HepG2 (cell line): ENCODE data around the gene DPM2. TPM values are rescaled to one million over a fixed set of nuclear protein-coding genes. Genes with fewer than 3 reads are reported as not detected.

Experiments
- ATAC-seq: fragments of 200-7000 bp; cut with Tn5 transposase; 3 replicates; pipeline ENCODE4 v1.9.1; 2020; ENCODE audit warnings: mild to moderate bottlenecking, moderate library complexity
- BruUV-seq: library from RNA; stranded (reverse); fragments of 400-500 nt; replicated peaks from 2 replicates; lab custom pipeline; 2021; lab: Mats Ljungman, UMichigan
- CTCF ChIA-PET: fragments of 300-600 bp; formaldehyde crosslinking; extraction: SDS; loops from one replicate; lab custom pipeline; 2021; ENCODE audit warnings: low total read pairs, inconsistent platforms, low intra/inter-chr PET ratio; lab: Yijun Ruan, JAX
- POLR2A ChIA-PET: fragments of 350-600 bp; sonication (Branson Sonifier 250); formaldehyde crosslinking; loops from one replicate; lab custom pipeline; 2020; ENCODE audit warnings: antibody characterized with exemption, inconsistent platforms; lab: Yijun Ruan, JAX
- DNase-seq: peaks from one replicate; pipeline ENCODE4 v3.0.0-alpha.2; 2015; ENCODE audit warnings: low spot score
- FAIRE-seq: peaks from 3 replicates; lab custom pipeline; 2011; peaks lifted over from hg19 to GRCh38; lab: Jason Lieb, UNC
- H2AFZ ChIP-seq: one replicate; pipeline ENCODE4 v1.6.1; 2011; ENCODE audit warnings: low read length, inconsistent platforms
- H3K27ac ChIP-seq: fragments of 300-600 bp; 3 replicates; pipeline ENCODE4 v1.8.0; 2011; ENCODE audit warnings: mixed run types, mild to moderate bottlenecking, mixed read lengths, low read length, inconsistent platforms; ENCODE audit not compliant: insufficient read depth; ENCODE audit errors: extremely low read length
- H3K27me3 ChIP-seq, 2 experiments: fragments of 200-600 bp in 1 of 2; 2 replicates in 1 of 2; 3 replicates in 1 of 2; pipeline versions ENCODE4 v1.6.0 to v1.8.0; 2011; ENCODE audit warnings: low read length in 2 of 2, mild to moderate bottlenecking in 2 of 2, moderate library complexity in 2 of 2, inconsistent platforms in 1 of 2; ENCODE audit not compliant: insufficient read depth in 2 of 2, control insufficient read depth in 1 of 2
- H3K36me3 ChIP-seq, 2 experiments: fragments of 200-600 bp in 1 of 2; replicated peaks in 1 of 2; 2 replicates in 1 of 2; 3 replicates in 1 of 2; pipeline versions ENCODE4 v1.5.1 to v1.8.0; 2011; ENCODE audit warnings: low read length in 2 of 2, inconsistent platforms in 1 of 2; ENCODE audit not compliant: insufficient read depth in 2 of 2, control insufficient read depth in 1 of 2
- H3K4me1 ChIP-seq: 2 replicates; pipeline ENCODE4 v1.5.1; 2012; ENCODE audit warnings: low read length, inconsistent platforms; ENCODE audit not compliant: insufficient read depth
- H3K4me2 ChIP-seq: 2 replicates; pipeline ENCODE4 v1.6.0; 2011; ENCODE audit warnings: low read depth, low read length, inconsistent platforms
- H3K4me3 ChIP-seq, 3 experiments: fragments of 200-600 bp in 1 of 3; sonication (generic), shearing (Covaris generic) in 1 of 3; replicated peaks in 1 of 3; 2 replicates each; pipeline ENCODE4 v1.5.1; 2011 to 2016; ENCODE audit warnings: low read length in 3 of 3, inconsistent platforms in 2 of 3, low read depth in 2 of 3, mild to moderate bottlenecking in 2 of 3, control low read depth in 1 of 3, mixed read lengths in 1 of 3; ENCODE audit not compliant: insufficient read depth in 1 of 3
- H3K79me2 ChIP-seq: one replicate; pipeline ENCODE4 v1.6.1; 2011; ENCODE audit warnings: low read length, inconsistent platforms; ENCODE audit not compliant: insufficient read depth
- H3K9ac ChIP-seq: 2 replicates; pipeline ENCODE4 v1.6.0; 2011; ENCODE audit warnings: mild to moderate bottlenecking, low read depth, low read length, inconsistent platforms; ENCODE audit not compliant: insufficient read depth
- H3K9me3 ChIP-seq: 2 replicates; pipeline ENCODE4 v1.5.1; 2012; ENCODE audit warnings: mild to moderate bottlenecking, low read length
- H4K20me1 ChIP-seq: 2 replicates; pipeline ENCODE4 v1.6.0; 2011; ENCODE audit warnings: inconsistent platforms, mild to moderate bottlenecking, low read length, moderate library complexity; ENCODE audit not compliant: insufficient read depth
- ELF1 ChIP-seq: sonication (generic); formaldehyde crosslinking; IDR thresholded peaks from 2 replicates; pipeline ENCODE4 v1.4.0; 2020; ENCODE audit warnings: missing genetic modification reagents
- KDM5B ChIP-seq: sonication (generic); formaldehyde crosslinking; IDR thresholded peaks from 2 replicates; pipeline ENCODE4 v1.4.0; 2020; ENCODE audit warnings: missing genetic modification reagents, mild to moderate bottlenecking, borderline replicate concordance
- MAF1 ChIP-seq: sonication (generic); formaldehyde crosslinking; IDR thresholded peaks from 2 replicates; pipeline ENCODE4 v1.5.0; 2020; ENCODE audit warnings: missing genetic modification reagents, borderline replicate concordance
- MAX ChIP-seq: IDR thresholded peaks from 2 replicates; pipeline ENCODE4 v1.6.1; 2012; ENCODE audit warnings: inconsistent platforms
- MBD4 ChIP-seq: IDR thresholded peaks from 2 replicates; pipeline ENCODE4 v1.6.1; 2012; ENCODE audit warnings: low read length, inconsistent platforms, borderline replicate concordance
- RARA ChIP-seq: IDR thresholded peaks from 2 replicates; pipeline ENCODE4 v1.6.1; 2016; ENCODE audit warnings: missing genetic modification reagents, missing compliant biosample characterization
- ZBTB38 ChIP-seq: sonication (generic); formaldehyde crosslinking; IDR thresholded peaks from 2 replicates; pipeline ENCODE4 v1.5.1; 2020; ENCODE audit warnings: mild to moderate bottlenecking, missing genetic modification reagents
- ZNF263 ChIP-seq: sonication (generic); formaldehyde crosslinking; IDR thresholded peaks from 2 replicates; pipeline ENCODE4 v1.4.0; 2020; ENCODE audit warnings: missing genetic modification reagents
- ZNF317 ChIP-seq: sonication (generic); formaldehyde crosslinking; IDR thresholded peaks from 2 replicates; pipeline ENCODE4 v1.5.0; 2020; ENCODE audit warnings: mild to moderate bottlenecking, missing genetic modification reagents
- ZNF768 ChIP-seq: sonication (generic); formaldehyde crosslinking; IDR thresholded peaks from 2 replicates; pipeline ENCODE4 v1.4.0; 2020; ENCODE audit warnings: missing genetic modification reagents
- ZNF891 ChIP-seq: sonication (generic); formaldehyde crosslinking; IDR thresholded peaks from 2 replicates; pipeline ENCODE4 v1.5.0; 2020; ENCODE audit warnings: mild to moderate bottlenecking, missing genetic modification reagents
- WGBS: methylation state at CpG from one replicate; pipeline ENCODE4 v1.1.6; 2017; ENCODE audit warnings: low lambda C conversion rate; 5-methylcytosine and 5-hydroxymethylcytosine counted together
- in situ Hi-C: cut with HindIII; loops from 2 replicates; pipeline ENCODE4 v1.10.0; 2017; ENCODE audit warnings: low pct_unique_long_range_greater_than_20kb; ENCODE audit not compliant: extremely low pct_ligation_motif_present
- intact Hi-C: fragments of 100-400 bp; cut with micrococcal nuclease; formaldehyde crosslinking; loops from one replicate; pipeline ENCODE4 v1.10.0; 2022; ENCODE audit not compliant: unreplicated experiment
- polyA plus RNA-seq, 8 experiments: library from polyadenylated mRNA; depleted of rRNA in 3 of 8; stranded (reverse) in 7 of 8; unstranded in 1 of 8; fragments of >200 nt; fragmentation: Illumina TruSeq in 4 of 8; extraction: Trizol in 4 of 8; gene quantifications; 2 replicates each; pipeline versions ENCODE4 v1.2.1 to v1.2.3, GENCODE V29; 2011 to 2016; ENCODE audit warnings: low read depth in 4 of 8, missing spikeins in 1 of 8, mixed read lengths in 1 of 8; ENCODE audit not compliant: insufficient read depth in 1 of 8
- total RNA-seq, 5 experiments: library from RNA; depleted of rRNA; stranded (reverse); fragments of >200 nt; fragmentation: Illumina TruSeq; extraction: Trizol; gene quantifications; 2 replicates each; pipeline ENCODE4 v1.2.3, GENCODE V29; 2016; ENCODE audit warnings: low read depth in 1 of 5
- TF ChIP-seq, protein P1 (sequence below): sonication (generic); formaldehyde crosslinking; IDR thresholded peaks from 2 replicates; pipeline ENCODE4 v1.8.0; 2022; ENCODE audit warnings: mild to moderate bottlenecking, missing genetic modification reagents; ENCODE audit not compliant: insufficient replicate concordance
- TF ChIP-seq, protein P2 (sequence below): sonication (generic); formaldehyde crosslinking; IDR thresholded peaks from 2 replicates; pipeline ENCODE4 v1.4.0; 2020; ENCODE audit warnings: missing genetic modification reagents

Gene DPM2
- total and polyA plus RNA-seq, 2 of the 13 experiments (the other 11 are each of a cell fraction or from before 2014, with no cell fraction given): 24.8 to 35.3 TPM

DNA sequence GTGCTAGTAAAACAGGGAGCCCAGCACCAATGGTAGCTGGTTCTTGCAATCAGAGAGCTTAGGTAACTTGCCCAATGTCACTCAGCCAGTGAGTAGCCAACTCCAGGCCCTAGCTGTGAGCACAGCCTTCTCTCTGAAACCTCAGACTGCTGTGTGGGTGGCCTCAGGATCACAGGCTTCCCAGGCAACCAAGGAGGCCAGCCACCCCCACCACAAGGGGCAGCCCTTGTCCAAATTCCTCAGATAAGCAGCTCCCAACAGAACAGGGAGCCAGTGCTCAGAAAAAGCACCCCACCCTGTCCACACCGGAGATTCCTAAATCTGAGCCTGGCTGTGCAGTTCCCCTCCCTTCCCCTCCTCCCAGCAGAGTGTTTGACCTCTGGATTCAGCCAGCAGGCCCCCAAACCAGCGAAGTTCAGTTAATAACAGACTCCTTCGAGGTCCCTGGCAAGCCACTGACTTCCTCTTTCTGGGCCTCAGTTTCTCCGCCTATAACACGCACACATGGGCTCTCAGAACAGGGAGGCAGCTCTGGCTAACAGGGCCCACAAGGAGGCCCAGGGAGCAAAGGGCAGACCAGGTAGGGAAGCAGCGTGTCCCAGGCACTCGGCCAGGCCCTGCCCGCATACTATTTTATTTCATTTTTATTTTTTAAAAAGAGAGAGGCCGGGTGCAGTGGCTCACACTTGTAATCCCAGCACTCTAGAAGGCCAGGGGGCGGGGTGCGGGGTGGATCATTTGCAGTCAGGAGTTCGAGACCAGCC, 40.4 kb upstream of the DPM2 start (continued):
- TF ChIP-seq MAX: 0 out of 2 replicates have a peak, but pooled peaks have one; percentile 28
- TF ChIP-seq ZNF768 (CRISPR knock-in tag): peak; percentile 93
- 0 out of 2 replicates have a peak, but pooled peaks have one; percentile 22 for TF ChIP-seq KDM5B
- no peak for TF ChIP-seq MBD4
- peak; percentile 39; the same call in 1 of the 2 replicates for TF ChIP-seq ELF1 (CRISPR knock-in tag)
- TF ChIP-seq ZNF263 (CRISPR knock-in tag): 0 out of 2 replicates have a peak, but pooled peaks have one; percentile 7

DNA sequence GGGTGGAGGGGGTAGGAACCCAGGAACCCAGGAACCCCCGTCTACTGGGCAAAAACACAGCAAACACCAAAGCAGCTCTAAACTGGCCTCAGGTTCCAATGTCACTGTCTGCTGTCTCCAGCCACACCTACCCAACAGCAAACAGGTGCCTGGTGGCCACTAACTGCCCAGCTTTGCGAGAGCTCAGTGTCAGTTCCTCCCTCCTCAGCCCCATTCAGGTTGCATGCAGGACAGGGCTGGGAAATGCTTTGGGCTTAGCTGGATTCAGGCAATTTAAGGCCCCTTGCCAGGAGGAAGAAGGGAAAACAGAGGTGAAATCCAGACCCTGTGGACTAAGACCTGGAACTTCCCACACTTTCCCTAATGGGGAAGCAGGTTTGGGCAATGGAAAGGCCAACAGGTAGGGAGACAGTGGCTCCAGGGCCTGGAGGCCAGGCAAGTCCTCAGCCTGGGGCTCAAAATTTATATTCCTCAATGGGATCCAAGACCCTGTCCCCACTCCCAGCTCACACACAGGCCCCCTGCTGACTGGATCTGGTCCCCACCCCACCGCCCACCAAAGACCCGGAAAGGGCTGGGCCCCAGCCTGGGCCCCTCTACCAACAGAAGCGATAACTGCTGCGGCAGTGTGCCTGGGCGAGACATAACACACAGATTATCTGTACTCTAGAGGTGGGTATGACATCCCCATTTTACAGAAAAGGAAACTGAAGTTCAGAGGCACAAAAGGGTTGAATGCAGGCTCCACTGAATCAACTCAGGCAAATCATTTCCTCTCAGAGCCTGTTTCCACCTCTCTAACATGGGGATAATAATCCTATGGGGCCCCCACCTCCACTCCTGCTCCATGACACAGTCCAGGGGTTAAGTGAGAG, 39.6 kb upstream of the DPM2 start:
- H3K4me3 ChIP-seq: peak overlapping the region; percentile 86 to 90 (median 90); a peak in 5 of 6 replicates
- in situ Hi-C loops (no loop called here), intact Hi-C loops (loop anchor here (5.0 kb wide), 2 partner anchors 35 to 45 kb away; no protein-coding TSS in a partner anchor)
- DNase-seq (no peak), FAIRE-seq (no peak), ATAC-seq (no peak)
- H2AFZ ChIP-seq: no peak overlapping the region
- peak overlapping the region; percentile 60 for H3K27ac ChIP-seq
- H3K27me3 ChIP-seq: no peaks in the 10 kb centered on the region; a peak in 1 of 5 replicates
- no TSS peak for BruUV-seq
- POLR2A ChIA-PET: interaction anchor here (1.1 to 2.3 kb wide), 2 partner anchors 12 to 25 kb away, joined by 4 to 8 read pairs; no protein-coding TSS in a partner anchor
- peaks cover 80% of the 10 kb centered on the region for H3K79me2 ChIP-seq
- CTCF ChIA-PET: no interaction called here
- peak overlapping the region; percentile 97 for H3K4me2 ChIP-seq
- peaks cover 37% of the 10 kb centered on the region; the same call in 1 of the 2 replicates for H4K20me1 ChIP-seq
- H3K9ac ChIP-seq: peak overlapping the region; percentile 84
- peaks cover 0 to 4% of the 10 kb centered on the region in 2 experiments; a peak in 1 of 5 replicates for H3K36me3 ChIP-seq
- 68% methylated on average over 7 of the region's 7 CpGs for WGBS
- no peaks in the 10 kb centered on the region for H3K9me3 ChIP-seq
- peaks cover 70% of the 10 kb centered on the region for H3K4me1 ChIP-seq
- TF ChIP-seq, protein P1, sequence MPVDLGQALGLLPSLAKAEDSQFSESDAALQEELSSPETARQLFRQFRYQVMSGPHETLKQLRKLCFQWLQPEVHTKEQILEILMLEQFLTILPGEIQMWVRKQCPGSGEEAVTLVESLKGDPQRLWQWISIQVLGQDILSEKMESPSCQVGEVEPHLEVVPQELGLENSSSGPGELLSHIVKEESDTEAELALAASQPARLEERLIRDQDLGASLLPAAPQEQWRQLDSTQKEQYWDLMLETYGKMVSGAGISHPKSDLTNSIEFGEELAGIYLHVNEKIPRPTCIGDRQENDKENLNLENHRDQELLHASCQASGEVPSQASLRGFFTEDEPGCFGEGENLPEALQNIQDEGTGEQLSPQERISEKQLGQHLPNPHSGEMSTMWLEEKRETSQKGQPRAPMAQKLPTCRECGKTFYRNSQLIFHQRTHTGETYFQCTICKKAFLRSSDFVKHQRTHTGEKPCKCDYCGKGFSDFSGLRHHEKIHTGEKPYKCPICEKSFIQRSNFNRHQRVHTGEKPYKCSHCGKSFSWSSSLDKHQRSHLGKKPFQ: no peak
- TF ChIP-seq ZNF891 (CRISPR knock-in tag) (0 out of 2 replicates have a peak, but pooled peaks have one; percentile 26), ZNF317 (CRISPR knock-in tag) (peak; percentile 97), RARA (CRISPR knock-in tag) (no peak), MAF1 (CRISPR knock-in tag) (no peak), ZBTB38 (CRISPR knock-in tag) (0 out of 2 replicates have a peak, but pooled peaks have one; percentile 49)
- TF ChIP-seq, protein P2, sequence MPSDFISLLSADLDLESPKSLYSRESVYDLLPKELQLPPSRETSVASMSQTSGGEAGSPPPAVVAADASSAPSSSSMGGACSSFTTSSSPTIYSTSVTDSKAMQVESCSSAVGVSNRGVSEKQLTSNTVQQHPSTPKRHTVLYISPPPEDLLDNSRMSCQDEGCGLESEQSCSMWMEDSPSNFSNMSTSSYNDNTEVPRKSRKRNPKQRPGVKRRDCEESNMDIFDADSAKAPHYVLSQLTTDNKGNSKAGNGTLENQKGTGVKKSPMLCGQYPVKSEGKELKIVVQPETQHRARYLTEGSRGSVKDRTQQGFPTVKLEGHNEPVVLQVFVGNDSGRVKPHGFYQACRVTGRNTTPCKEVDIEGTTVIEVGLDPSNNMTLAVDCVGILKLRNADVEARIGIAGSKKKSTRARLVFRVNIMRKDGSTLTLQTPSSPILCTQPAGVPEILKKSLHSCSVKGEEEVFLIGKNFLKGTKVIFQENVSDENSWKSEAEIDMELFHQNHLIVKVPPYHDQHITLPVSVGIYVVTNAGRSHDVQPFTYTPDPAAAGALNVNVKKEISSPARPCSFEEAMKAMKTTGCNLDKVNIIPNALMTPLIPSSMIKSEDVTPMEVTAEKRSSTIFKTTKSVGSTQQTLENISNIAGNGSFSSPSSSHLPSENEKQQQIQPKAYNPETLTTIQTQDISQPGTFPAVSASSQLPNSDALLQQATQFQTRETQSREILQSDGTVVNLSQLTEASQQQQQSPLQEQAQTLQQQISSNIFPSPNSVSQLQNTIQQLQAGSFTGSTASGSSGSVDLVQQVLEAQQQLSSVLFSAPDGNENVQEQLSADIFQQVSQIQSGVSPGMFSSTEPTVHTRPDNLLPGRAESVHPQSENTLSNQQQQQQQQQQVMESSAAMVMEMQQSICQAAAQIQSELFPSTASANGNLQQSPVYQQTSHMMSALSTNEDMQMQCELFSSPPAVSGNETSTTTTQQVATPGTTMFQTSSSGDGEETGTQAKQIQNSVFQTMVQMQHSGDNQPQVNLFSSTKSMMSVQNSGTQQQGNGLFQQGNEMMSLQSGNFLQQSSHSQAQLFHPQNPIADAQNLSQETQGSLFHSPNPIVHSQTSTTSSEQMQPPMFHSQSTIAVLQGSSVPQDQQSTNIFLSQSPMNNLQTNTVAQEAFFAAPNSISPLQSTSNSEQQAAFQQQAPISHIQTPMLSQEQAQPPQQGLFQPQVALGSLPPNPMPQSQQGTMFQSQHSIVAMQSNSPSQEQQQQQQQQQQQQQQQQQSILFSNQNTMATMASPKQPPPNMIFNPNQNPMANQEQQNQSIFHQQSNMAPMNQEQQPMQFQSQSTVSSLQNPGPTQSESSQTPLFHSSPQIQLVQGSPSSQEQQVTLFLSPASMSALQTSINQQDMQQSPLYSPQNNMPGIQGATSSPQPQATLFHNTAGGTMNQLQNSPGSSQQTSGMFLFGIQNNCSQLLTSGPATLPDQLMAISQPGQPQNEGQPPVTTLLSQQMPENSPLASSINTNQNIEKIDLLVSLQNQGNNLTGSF: no peak
